Tibial artery (tissue), 4 donors: ENCODE data around the gene SLC5A5.
"Not testable (repeated sequence)": the region's sequence is repeated elsewhere in the genome, so short reads cannot be mapped to it uniquely, and the experiment has no call there.

ENCODE experiments used
- DNase-seq, 2 donors: peaks; one replicate each; pipeline ENCODE4 v3.0.0-alpha.2; 2019
- H3K27ac ChIP-seq, 2 donors: fragments of 200-600 bp; sonication (generic) in 1 of 2; 1 replicate in 1 of 2; 2 replicates in 1 of 2; pipeline ENCODE4 v1.5.1; 2018 to 2019; ENCODE audit warnings: mild to moderate bottlenecking in 1 of 2
- H3K27me3 ChIP-seq, 2 donors: fragments of 200-600 bp; sonication (generic) in 1 of 2; one replicate each; pipeline versions ENCODE4 v1.5.1 to v1.6.0; 2016 to 2019
- H3K36me3 ChIP-seq, 3 donors: fragments of 200-600 bp; sonication (generic) in 2 of 3; one replicate each; pipeline ENCODE4 v1.5.1; 2016 to 2019; ENCODE audit warnings: mild to moderate bottlenecking in 2 of 3
- H3K4me1 ChIP-seq, 4 donors: fragments of 200-600 bp; sonication (generic) in 2 of 4; 1 replicate in 3 of 4; 2 replicates in 1 of 4; pipeline ENCODE4 v1.5.1; 2016 to 2019
- H3K4me3 ChIP-seq, 2 donors: fragments of 200-600 bp; sonication (generic) in 1 of 2; 1 replicate in 1 of 2; 2 replicates in 1 of 2; pipeline ENCODE4 v1.5.1; 2018 to 2019; ENCODE audit warnings: mild to moderate bottlenecking in 2 of 2
- H3K9me3 ChIP-seq, 3 donors: fragments of 200-600 bp; sonication (generic) in 1 of 3; one replicate each; pipeline ENCODE4 v1.5.1; 2016 to 2019
- intact Hi-C: fragments of 100-400 bp; cut with DNase I; formaldehyde crosslinking; loops from one replicate; pipeline ENCODE4 v1.15.0; 2023; ENCODE audit warnings: low total_unique reads
- TF ChIP-seq, protein P1 (sequence below), 2 experiments: fragments of 200-600 bp in 1 of 2; fragments of 450-650 bp in 1 of 2; IDR thresholded peaks; one replicate each; pipeline ENCODE4 v1.5.1; 2017 to 2019; ENCODE audit warnings: antibody characterized with exemption in 2 of 2, mild to moderate bottlenecking in 1 of 2, moderate library complexity in 1 of 2

The SLC5A5 gene

DNA sequence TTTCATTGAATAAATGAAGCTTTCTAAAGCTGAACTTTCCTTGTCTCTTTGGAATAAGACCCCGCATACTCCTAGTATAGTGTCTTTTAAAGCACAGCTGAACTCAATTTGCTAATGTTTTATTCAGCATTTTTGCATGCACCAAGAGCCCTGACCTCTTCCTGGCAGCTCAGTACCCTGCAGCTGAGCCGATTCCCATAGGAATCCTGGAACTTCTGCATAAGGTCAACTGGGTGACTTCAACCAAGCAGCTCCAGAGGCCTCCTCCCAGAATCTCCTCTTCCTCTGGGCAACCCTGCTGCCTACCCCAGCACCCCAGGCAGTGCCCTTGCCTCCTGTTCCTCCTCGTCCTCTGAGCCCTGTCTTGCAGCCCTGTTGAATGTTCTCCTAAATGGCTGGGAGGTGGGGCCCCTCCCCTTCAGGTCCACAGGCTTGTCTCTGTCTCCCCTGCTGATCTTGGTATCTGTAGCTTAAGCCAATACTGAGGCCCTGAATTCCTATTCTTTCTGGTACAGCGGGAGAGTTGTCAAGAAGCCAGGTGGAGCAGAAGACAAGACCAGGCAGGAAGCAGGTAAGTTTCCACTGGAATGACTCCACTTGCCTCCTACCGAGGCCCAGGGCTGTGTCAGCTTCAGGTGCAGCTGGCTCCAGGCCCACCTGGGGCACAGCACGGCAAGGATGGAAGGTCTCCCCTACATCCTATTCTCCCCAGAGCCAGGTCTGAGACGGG is 37.4 kb downstream of the SLC5A5 start:
- TF ChIP-seq, protein P1, sequence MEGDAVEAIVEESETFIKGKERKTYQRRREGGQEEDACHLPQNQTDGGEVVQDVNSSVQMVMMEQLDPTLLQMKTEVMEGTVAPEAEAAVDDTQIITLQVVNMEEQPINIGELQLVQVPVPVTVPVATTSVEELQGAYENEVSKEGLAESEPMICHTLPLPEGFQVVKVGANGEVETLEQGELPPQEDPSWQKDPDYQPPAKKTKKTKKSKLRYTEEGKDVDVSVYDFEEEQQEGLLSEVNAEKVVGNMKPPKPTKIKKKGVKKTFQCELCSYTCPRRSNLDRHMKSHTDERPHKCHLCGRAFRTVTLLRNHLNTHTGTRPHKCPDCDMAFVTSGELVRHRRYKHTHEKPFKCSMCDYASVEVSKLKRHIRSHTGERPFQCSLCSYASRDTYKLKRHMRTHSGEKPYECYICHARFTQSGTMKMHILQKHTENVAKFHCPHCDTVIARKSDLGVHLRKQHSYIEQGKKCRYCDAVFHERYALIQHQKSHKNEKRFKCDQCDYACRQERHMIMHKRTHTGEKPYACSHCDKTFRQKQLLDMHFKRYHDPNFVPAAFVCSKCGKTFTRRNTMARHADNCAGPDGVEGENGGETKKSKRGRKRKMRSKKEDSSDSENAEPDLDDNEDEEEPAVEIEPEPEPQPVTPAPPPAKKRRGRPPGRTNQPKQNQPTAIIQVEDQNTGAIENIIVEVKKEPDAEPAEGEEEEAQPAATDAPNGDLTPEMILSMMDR (IDR thresholded peaks at IDR 0.05): no peak
- intact Hi-C loops: no loop called here
- H3K27ac ChIP-seq: no peak overlapping the region
- no peak for DNase-seq
- peaks cover 0 to 27% (median 22%) of the 10 kb centered on the region in 3 donors for H3K9me3 ChIP-seq
- H3K4me1 ChIP-seq: no peaks in the 10 kb centered on the region
- H3K27me3 ChIP-seq: peaks cover 0 to 15% of the 10 kb centered on the region in 2 donors
- H3K4me3 ChIP-seq: no peak overlapping the region
- H3K36me3 ChIP-seq: no peaks in the 10 kb centered on the region

DNA sequence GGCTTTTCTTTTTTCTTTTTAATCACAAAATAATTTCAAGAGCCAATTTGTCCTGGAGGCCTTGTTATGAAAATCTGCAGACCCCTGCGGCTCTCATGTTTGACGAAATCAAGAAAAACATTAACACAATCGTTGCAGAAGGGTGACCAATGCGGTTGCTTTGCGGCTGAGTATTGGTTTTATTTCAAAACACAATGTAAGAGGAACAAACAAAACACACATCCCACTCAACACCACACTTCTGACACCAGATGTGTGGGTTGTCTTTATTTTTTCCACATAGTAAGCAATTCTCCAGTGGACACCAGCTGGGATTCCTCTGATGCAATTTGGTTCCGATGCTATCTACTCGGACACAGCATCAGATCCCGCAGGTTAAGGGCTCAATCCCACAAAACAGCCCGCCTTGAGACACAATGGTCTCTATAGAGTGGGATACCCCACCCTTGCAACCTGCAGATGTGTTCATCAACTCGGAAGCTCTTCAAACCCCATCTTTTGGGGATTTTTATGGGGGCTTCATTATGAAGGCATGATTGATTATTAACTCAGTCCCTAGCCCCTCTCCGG is 39.1 kb downstream of the SLC5A5 start:
- peaks cover 0 to 20% of the 10 kb centered on the region in 2 donors for H3K27me3 ChIP-seq
- H3K4me3 ChIP-seq: no peak overlapping the region
- no peak for DNase-seq
- H3K9me3 ChIP-seq: peaks cover 0 to 29% (median 22%) of the 10 kb centered on the region in 3 donors
- H3K27ac ChIP-seq: no peak overlapping the region
- intact Hi-C loops: no loop called here
- TF ChIP-seq, protein P1 (IDR thresholded peaks at IDR 0.05): no peak
- H3K36me3 ChIP-seq: no peaks in the 10 kb centered on the region
- no peaks in the 10 kb centered on the region for H3K4me1 ChIP-seq

DNA sequence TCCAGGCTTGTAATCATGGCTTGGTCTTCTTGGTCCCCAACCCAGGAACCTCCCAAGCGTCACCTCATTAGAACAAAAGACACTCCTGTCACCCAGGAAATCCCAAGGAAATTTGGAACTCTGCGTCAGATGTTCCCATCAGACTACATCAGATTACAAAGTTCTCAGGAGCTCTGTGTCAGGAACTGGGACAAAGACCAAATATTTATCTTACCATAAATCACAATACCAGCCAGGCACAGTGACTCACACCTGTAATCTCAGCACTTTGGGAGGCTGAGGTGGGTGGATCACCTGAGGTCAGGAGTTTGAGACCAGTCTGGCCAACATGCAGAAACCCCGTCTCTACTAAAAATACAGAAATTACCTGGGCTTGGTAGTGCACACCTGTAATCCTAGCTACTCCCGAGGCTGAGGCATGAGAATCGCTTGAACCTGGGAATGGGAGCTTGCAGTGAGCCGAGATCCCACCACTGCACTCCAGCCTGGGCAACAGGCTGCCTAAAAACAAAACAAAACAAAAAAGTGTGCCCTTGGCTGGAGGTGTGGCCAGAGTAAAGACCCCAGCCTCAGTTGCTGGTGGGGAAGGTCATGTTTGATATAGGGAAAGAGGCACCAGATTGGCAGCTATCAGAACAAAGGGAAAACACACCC is 44.3 kb downstream of the SLC5A5 start:
- DNase-seq: no peak
- Histone ChIP-seq H3K4me3 (no peak overlapping the region), H3K4me1 (no peaks in the 10 kb centered on the region), H3K27ac (no peak overlapping the region), H3K27me3 (peaks cover 0 to 22% of the 10 kb centered on the region in 2 donors), H3K36me3 (no peaks in the 10 kb centered on the region), H3K9me3 (peaks cover 0 to 17% (median 10%) of the 10 kb centered on the region in 3 donors)
- TF ChIP-seq, protein P1 (IDR thresholded peaks at IDR 0.05): no peak
- intact Hi-C loops: no loop called here

GRCh38 chr19:17918151-17918550 is 46.4 kb downstream of the SLC5A5 start:
- peaks cover 0 to 12% (median 8%) of the 10 kb centered on the region in 3 donors for H3K9me3 ChIP-seq
- DNase-seq, H3K4me1 ChIP-seq, H3K4me3 ChIP-seq, H3K27ac ChIP-seq, intact Hi-C loops, H3K36me3 ChIP-seq: not testable (repeated sequence)
- H3K27me3 ChIP-seq: peaks cover 0 to 19% of the 10 kb centered on the region in 2 donors

GRCh38 chr19:17919122-17919521 is 47.4 kb downstream of the SLC5A5 start:
- H3K27me3 ChIP-seq: peaks cover 0 to 19% of the 10 kb centered on the region in 2 donors
- H3K9me3 ChIP-seq, DNase-seq, H3K36me3 ChIP-seq, H3K27ac ChIP-seq, H3K4me1 ChIP-seq, H3K4me3 ChIP-seq, intact Hi-C loops: not testable (repeated sequence)

- H3K27ac ChIP-seq: no peak overlapping the region
- H3K27me3 ChIP-seq: peaks cover 0 to 19% of the 10 kb centered on the region in 2 donors
- no peaks in the 10 kb centered on the region for H3K4me1 ChIP-seq
- TF ChIP-seq, protein P1 (IDR thresholded peaks at IDR 0.05): no peak
- no peaks in the 10 kb centered on the region for H3K36me3 ChIP-seq
- intact Hi-C loops: no loop called here
- no peaks in the 10 kb centered on the region for H3K9me3 ChIP-seq
- H3K4me3 ChIP-seq: no peak overlapping the region
- no peak for DNase-seq
Observed at GRCh38 chr19:17920527-17920926, 48.8 kb downstream of the SLC5A5 start.
